ENCODE data around the gene RAB11A.

GRCh38 chr15:65914981-65915925 is 46.0 kb downstream of the RAB11A start:
- TF ChIP-seq RAD21 (conservative IDR thresholded peaks at IDR 0.05) (no peak), SMC3 (conservative IDR thresholded peaks at IDR 0.05; ENCODE audit: poor library complexity) (no peak), REST (IDR thresholded peaks at IDR 0.05; ENCODE audit: borderline replicate concordance) (no peak), CTCF (IDR thresholded peaks at IDR 0.05; ENCODE audit: poor library complexity, severe bottlenecking) (no peak), MXI1 (conservative IDR thresholded peaks at IDR 0.05; ENCODE audit: poor library complexity, severe bottlenecking) (no peak), EP300 (conservative IDR thresholded peaks at IDR 0.05; ENCODE audit: poor library complexity, severe bottlenecking) (no peak), POLR2AphosphoS5 (IDR thresholded peaks at IDR 0.05) (no peak)
